HepG2 (cell line): ENCODE measurements around the gene SH2D6. TPM values are rescaled to one million over a fixed set of nuclear protein-coding genes. Genes with fewer than 3 reads are reported as not detected.

Source experiments
- CREBL2 ChIP-seq: sonication (generic); formaldehyde crosslinking; IDR thresholded peaks from 2 replicates; pipeline ENCODE4 v1.8.1; 2023; ENCODE audit warnings: missing genetic modification reagents, mild to moderate bottlenecking, borderline replicate concordance
- FOXO1 ChIP-seq: sonication (generic); formaldehyde crosslinking; IDR thresholded peaks from 2 replicates; pipeline ENCODE4 v1.4.0; 2020; ENCODE audit warnings: missing genetic modification reagents
- FOXP1 ChIP-seq, 2 experiments: fragments of 450-650 bp in 1 of 2; IDR thresholded peaks; 2 replicates each; pipeline ENCODE4 v1.6.1; 2017 to 2018; ENCODE audit warnings: antibody characterized with exemption in 1 of 2
- HNRNPL ChIP-seq: fragments of 200-400 bp; formaldehyde crosslinking; IDR thresholded peaks from 2 replicates; pipeline ENCODE4 v1.6.1; 2017; ENCODE audit warnings: mild to moderate bottlenecking, low read depth, low read length
- JUN ChIP-seq: sonication (generic); formaldehyde crosslinking; IDR thresholded peaks from 2 replicates; pipeline ENCODE4 v1.4.0; 2020; ENCODE audit warnings: mild to moderate bottlenecking, missing genetic modification reagents
- MXI1 ChIP-seq: IDR thresholded peaks from 3 replicates; pipeline ENCODE4 v1.6.1; 2012; ENCODE audit warnings: low read depth, low read length, inconsistent platforms, borderline replicate concordance
- NKX3-1 ChIP-seq: sonication (generic); formaldehyde crosslinking; IDR thresholded peaks from 2 replicates; pipeline ENCODE4 v1.5.0; 2020; ENCODE audit warnings: missing genetic modification reagents
- NR2F1 ChIP-seq, 2 experiments: fragments of 450-650 bp in 1 of 2; formaldehyde crosslinking in 1 of 2; IDR thresholded peaks; 2 replicates each; pipeline versions ENCODE4 v1.5.0 to v1.6.1; 2016 to 2020; ENCODE audit warnings: mild to moderate bottlenecking in 1 of 2, missing compliant biosample characterization in 1 of 2, missing genetic modification reagents in 1 of 2, moderate library complexity in 1 of 2
- PATZ1 ChIP-seq: sonication (generic); formaldehyde crosslinking; IDR thresholded peaks from 2 replicates; pipeline ENCODE4 v1.4.0; 2020; ENCODE audit warnings: missing genetic modification reagents
- PAWR ChIP-seq: sonication (generic); formaldehyde crosslinking; IDR thresholded peaks from 2 replicates; pipeline ENCODE4 v1.4.0; 2020; ENCODE audit warnings: missing genetic modification reagents, mild to moderate bottlenecking, borderline replicate concordance
- POLR2AphosphoS2 ChIP-seq: IDR thresholded peaks from 2 replicates; pipeline ENCODE4 v1.6.1; 2011; ENCODE audit warnings: low read depth, low read length, improper control_type of control experiment
- RNF219 ChIP-seq: sonication (generic); formaldehyde crosslinking; IDR thresholded peaks from 2 replicates; pipeline ENCODE4 v1.5.0; 2020; ENCODE audit warnings: mild to moderate bottlenecking, missing genetic modification reagents
- ZBTB2 ChIP-seq: sonication (generic); formaldehyde crosslinking; IDR thresholded peaks from 2 replicates; pipeline ENCODE4 v1.8.0; 2022; ENCODE audit warnings: low read depth, missing genetic modification reagents
- ZFYVE20 ChIP-seq: sonication (generic); formaldehyde crosslinking; IDR thresholded peaks from 2 replicates; pipeline ENCODE4 v1.8.0; 2023; ENCODE audit warnings: low read depth, mild to moderate bottlenecking, moderate library complexity, missing genetic modification reagents, borderline replicate concordance
- ZNF253 ChIP-seq: sonication (generic); formaldehyde crosslinking; IDR thresholded peaks from 2 replicates; pipeline ENCODE4 v1.8.0; 2022; ENCODE audit warnings: mild to moderate bottlenecking, missing genetic modification reagents, borderline replicate concordance
- ZNF446 ChIP-seq: sonication (generic); formaldehyde crosslinking; IDR thresholded peaks from 2 replicates; pipeline ENCODE4 v1.5.0; 2020; ENCODE audit warnings: mild to moderate bottlenecking, missing genetic modification reagents
- ZNF672 ChIP-seq: sonication (generic); formaldehyde crosslinking; IDR thresholded peaks from 2 replicates; pipeline ENCODE4 v1.8.1; 2022; ENCODE audit warnings: missing genetic modification reagents
- ZNF674 ChIP-seq: sonication (generic); formaldehyde crosslinking; IDR thresholded peaks from 2 replicates; pipeline ENCODE4 v1.5.0; 2020; ENCODE audit warnings: low read depth, mild to moderate bottlenecking, missing genetic modification reagents
- ZNF704 ChIP-seq: sonication (generic); formaldehyde crosslinking; IDR thresholded peaks from 2 replicates; pipeline ENCODE4 v1.8.1; 2023; ENCODE audit warnings: mild to moderate bottlenecking, inconsistent platforms, moderate library complexity, missing genetic modification reagents, borderline replicate concordance
- ZNF746 ChIP-seq: sonication (generic); formaldehyde crosslinking; IDR thresholded peaks from 2 replicates; pipeline ENCODE4 v1.8.0; 2022; ENCODE audit warnings: mild to moderate bottlenecking, missing genetic modification reagents
- polyA plus RNA-seq, 8 experiments: library from polyadenylated mRNA; depleted of rRNA in 3 of 8; stranded (reverse) in 7 of 8; unstranded in 1 of 8; fragments of >200 nt; fragmentation: Illumina TruSeq in 4 of 8; extraction: Trizol in 4 of 8; gene quantifications; 2 replicates each; pipeline versions ENCODE4 v1.2.1 to v1.2.3, GENCODE V29; 2011 to 2016; ENCODE audit warnings: low read depth in 4 of 8, missing spikeins in 1 of 8, mixed read lengths in 1 of 8; ENCODE audit not compliant: insufficient read depth in 1 of 8
- total RNA-seq, 5 experiments: library from RNA; depleted of rRNA; stranded (reverse); fragments of >200 nt; fragmentation: Illumina TruSeq; extraction: Trizol; gene quantifications; 2 replicates each; pipeline ENCODE4 v1.2.3, GENCODE V29; 2016; ENCODE audit warnings: low read depth in 1 of 5

Gene SH2D6
- total and polyA plus RNA-seq, 2 of the 13 experiments (the other 11 are each of a cell fraction or from before 2014, with no cell fraction given) = 0.11 to 0.26 TPM

GRCh38 chr2:85455552-85456090 lies 37.1 kb downstream of the SH2D6 start (continued):
- TF ChIP-seq ZNF446 (CRISPR knock-in tag) (no peak), ZNF672 (no peak), NKX3-1 (no peak), NR2F1 (CRISPR knock-in tag; IDR thresholded peaks at IDR 0.05) (no peak; a peak in 1 of 4 replicates), ZNF674 (CRISPR knock-in tag) (no peak), JUN (CRISPR knock-in tag) (no peak), HNRNPL (no peak), ZBTB2 (no peak), ZNF746 (no peak), RNF219 (CRISPR knock-in tag) (no peak), POLR2AphosphoS2 (no peak), PATZ1 (CRISPR knock-in tag) (peak; percentile 65; the same call in 1 of the 2 replicates), PAWR (CRISPR knock-in tag) (no peak), ZFYVE20 (CRISPR knock-in tag) (no peak), CREBL2 (no peak), ZNF704 (CRISPR knock-in tag) (no peak), MXI1 (no peak), ZNF253 (no peak), FOXO1 (CRISPR knock-in tag) (peak; percentile 7; the same call in 1 of the 2 replicates), FOXP1 (IDR thresholded peaks at IDR 0.05) (no peak), FOXP1 (CRISPR knock-in tag; IDR thresholded peaks at IDR 0.05) (no peak)
